Eye (tissue), 1 donor: Measurements from ENCODE around the gene NADK2.

ENCODE experiments used
- DNase-seq: peaks from one replicate; pipeline ENCODE4 v3.0.0-alpha.2; 2015

Gene NADK2

GRCh38 chr5:36160617-36161016, 81.1 kb downstream of the NADK2 start:
- no peak for DNase-seq

DNA sequence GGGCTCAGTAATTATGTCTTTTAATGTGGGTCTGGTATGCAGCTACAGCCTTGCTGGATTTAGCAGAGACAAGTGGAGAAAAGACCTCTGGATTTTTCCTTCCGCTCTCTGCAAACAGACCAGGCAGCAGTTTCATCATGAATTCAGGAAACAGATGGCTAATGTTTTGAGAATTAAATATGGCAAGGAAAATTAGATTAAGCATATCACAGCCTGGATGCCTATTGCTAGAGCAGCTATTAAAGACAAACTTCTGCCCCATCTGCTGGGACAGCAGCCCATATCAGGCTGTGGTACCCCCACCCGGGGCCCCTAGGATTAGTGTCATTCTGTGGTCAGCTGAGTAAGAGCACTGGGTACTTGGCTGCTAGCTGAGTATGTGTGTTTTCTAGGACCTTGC, 83.6 kb downstream of the NADK2 start:
- DNase-seq: peak; percentile 31

DNA sequence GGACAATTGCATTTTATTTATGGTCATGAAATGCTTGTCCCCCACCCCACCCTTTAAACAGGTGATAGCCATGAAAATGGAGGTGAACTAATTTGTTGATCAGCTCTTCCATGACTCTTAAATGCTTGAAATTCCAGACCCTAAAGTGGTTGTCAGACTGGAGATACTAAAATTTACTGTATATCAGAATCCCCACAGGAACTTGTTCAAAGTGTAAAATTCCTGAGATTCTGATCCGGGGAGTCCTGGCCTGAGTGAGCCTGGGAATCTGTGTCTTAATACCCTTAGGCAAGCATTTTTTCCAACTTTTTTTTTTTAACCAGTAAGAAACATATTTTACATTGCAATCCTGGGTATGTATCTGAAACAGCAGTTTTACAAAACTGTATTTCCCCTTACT, 85.1 kb downstream of the NADK2 start:
- peak; percentile 37 for DNase-seq

DNA sequence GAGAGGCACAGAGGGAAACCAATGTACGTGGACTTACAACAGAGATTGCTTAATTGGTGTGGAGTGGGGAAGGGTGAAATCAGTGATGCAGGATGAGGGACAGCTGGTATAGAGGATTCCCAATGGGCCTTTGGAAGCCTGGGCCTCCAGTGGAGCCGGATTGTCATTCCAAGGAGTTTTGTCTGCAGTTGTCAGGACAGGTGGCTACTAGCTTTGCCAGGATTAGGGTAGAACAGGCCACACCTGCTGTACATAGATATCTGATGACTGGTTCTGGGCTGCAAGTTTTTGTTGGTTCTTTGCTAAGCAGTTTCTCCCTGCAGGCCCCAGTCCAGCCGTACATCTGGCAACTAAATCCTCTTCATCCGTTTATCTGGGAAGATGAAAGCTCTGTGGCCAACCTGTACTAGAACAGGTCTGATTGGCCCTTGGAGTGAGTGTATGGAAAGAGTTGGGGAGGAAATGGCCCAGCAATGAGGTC, 85.6 kb downstream of the NADK2 start:
- DNase-seq: peak; percentile 50

GRCh38 chr5:36155291-36155690, 86.4 kb downstream of the NADK2 start:
- DNase-seq: no peak

DNA sequence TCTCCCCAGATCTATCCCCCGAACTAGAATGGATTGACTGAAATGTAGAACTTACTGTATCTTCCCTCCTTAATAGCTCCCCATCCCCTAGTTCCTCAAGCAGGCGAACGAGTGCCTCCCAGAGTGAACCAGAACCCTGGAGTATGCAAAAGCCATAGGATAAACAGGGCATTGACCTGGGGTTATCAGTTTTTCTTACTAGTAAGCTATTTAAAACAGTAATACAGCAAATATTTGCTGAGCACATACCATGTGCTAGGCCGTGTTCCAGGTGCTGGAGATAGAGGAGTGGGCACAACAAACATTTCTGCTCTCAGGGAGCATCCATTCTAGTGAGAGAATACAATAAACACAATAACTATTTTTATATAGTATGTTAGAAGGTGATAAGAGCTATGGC, 88.0 kb downstream of the NADK2 start:
- DNase-seq: no peak

DNA sequence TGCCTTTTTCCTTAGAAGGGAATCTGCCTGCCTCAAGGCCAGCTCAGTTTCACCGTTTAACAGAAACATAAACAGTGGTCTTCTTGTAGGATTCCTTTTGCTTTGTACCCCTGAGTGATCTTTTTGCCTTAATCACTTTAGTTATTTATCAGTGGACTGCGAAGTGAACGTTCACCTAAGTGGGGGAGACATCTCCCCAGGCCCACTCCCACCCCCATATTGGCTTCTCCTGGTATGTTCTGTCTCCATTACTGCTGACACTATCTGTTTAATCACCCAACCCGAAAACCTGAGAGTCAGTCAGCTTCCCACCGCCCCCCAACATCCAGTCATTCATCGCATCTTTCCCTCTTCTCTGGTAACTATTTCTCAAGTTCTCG, 88.4 kb downstream of the NADK2 start:
- no peak for DNase-seq

- no peak for DNase-seq
Measured at GRCh38 chr5:36152324-36153297, 89.1 kb downstream of the NADK2 start.

GRCh38 chr5:36151434-36152323, 90.0 kb downstream of the NADK2 start, which contains the start of the genes LMBRD2 and SKP2:
TSS of gene LMBRD2 (minus strand) at chr5:36151887. CDS start at chr5:36143349, 8,538 bp downstream.
TSS of gene SKP2 (plus strand) at chr5:36152111. CDS start at chr5:36152263, 152 bp downstream.
- peak; percentile 100 for DNase-seq

GRCh38 chr5:36150676-36151433, 90.9 kb downstream of the NADK2 start:
- DNase-seq: peak; percentile 76

- DNase-seq: no peak
Measured at GRCh38 chr5:36147681-36148080, 94.0 kb downstream of the NADK2 start.

GRCh38 chr5:36146390-36146789, 95.3 kb downstream of the NADK2 start:
- no peak for DNase-seq

GRCh38 chr5:36145311-36145710, 96.4 kb downstream of the NADK2 start:
- DNase-seq: no peak
